DND-41 (cell line): ENCODE data around the gene RASGRF1.

Experiments used
- EZH2 ChIP-seq: IDR thresholded peaks from 3 replicates; pipeline ENCODE4 v1.6.1; 2012; ENCODE audit warnings: borderline replicate concordance, low read depth, mild to moderate bottlenecking, moderate library complexity, low read length, inconsistent platforms; ENCODE audit not compliant: severe bottlenecking
- TF ChIP-seq, protein P1 (sequence below): IDR thresholded peaks from 2 replicates; pipeline ENCODE4 v1.5.1; 2012; ENCODE audit warnings: borderline replicate concordance, low read length, moderate library complexity, mild to moderate bottlenecking; ENCODE audit not compliant: poor library complexity, severe bottlenecking; ENCODE audit errors: extremely low read depth

DNA sequence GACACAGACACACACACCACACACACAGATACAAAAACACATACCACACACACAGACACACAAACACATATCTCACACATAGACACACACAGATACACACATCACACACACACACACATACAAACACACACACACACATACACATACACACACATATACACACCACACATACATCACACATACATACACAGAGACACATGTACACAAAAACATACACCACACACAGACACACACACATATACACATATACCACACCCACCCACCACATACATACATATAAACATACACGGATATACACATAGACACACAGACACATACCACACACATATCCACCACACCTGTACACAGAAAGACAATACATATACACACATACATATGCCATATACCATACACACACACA lies 66.7 kb downstream of the RASGRF1 start:
- TF ChIP-seq, protein P1, sequence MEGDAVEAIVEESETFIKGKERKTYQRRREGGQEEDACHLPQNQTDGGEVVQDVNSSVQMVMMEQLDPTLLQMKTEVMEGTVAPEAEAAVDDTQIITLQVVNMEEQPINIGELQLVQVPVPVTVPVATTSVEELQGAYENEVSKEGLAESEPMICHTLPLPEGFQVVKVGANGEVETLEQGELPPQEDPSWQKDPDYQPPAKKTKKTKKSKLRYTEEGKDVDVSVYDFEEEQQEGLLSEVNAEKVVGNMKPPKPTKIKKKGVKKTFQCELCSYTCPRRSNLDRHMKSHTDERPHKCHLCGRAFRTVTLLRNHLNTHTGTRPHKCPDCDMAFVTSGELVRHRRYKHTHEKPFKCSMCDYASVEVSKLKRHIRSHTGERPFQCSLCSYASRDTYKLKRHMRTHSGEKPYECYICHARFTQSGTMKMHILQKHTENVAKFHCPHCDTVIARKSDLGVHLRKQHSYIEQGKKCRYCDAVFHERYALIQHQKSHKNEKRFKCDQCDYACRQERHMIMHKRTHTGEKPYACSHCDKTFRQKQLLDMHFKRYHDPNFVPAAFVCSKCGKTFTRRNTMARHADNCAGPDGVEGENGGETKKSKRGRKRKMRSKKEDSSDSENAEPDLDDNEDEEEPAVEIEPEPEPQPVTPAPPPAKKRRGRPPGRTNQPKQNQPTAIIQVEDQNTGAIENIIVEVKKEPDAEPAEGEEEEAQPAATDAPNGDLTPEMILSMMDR: no peak
- TF ChIP-seq EZH2: no peak
